ENCODE measurements around the gene PTGES. TPM values are rescaled to one million over a fixed set of nuclear protein-coding genes. Genes with fewer than 3 reads are reported as not detected.
"Not testable (repeated sequence)": the region's sequence is repeated elsewhere in the genome, so short reads cannot be mapped to it uniquely, and the experiment has no call there.

PTGES gene, protein sequence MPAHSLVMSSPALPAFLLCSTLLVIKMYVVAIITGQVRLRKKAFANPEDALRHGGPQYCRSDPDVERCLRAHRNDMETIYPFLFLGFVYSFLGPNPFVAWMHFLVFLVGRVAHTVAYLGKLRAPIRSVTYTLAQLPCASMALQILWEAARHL
- 20.8 TPM for polyA plus RNA-seq (2013, experiment 1 of 2; ENCODE audit: insufficient read length)
- 19.2 TPM for polyA plus RNA-seq (2013, experiment 2 of 2; ENCODE audit: insufficient read length)

DNA sequence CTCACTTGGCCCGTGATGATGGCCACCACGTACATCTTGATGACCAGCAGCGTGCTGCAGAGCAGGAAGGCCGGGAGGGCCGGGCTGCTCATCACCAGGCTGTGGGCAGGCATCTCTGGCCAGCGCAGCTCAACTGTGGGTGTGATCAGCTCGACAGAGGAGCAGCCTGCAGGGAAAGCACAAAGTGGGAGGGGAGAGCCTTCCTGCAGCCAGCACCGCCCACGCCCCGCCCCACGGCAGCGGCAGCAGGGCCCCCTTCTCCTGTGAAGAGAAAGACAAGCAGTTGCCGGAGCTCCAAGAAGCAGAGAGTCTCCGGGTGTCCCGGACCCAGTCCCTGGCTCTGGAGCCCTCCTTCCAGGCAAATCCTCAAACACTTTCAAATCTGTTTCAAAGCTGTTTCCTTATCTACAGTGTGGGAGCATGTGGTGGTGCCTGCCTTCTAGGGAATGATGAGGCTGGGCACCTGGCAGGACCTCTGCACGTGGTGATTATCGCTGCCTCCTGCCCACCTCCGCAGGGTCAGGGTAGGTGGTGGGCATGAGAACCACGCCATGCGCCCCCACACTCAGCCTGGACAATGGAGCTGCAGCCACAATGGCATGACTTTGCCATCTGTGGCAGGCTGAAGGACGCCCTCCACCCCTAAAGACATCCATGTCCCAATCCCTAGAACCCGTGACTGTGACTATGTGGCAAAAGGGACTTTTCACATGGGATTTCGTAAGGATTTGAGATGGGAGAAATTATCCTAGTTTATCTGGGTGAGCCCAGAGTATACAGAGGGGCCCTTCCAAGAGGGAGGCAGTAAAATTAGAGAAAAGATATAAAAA, at the start of gene PTGES:
PTGES (minus strand) TSS at position 143 of the 830 bp plus-strand sequence; CDS start at position 113, 30 bp downstream.
- DNase-seq, result peak; percentile 82

DNA sequence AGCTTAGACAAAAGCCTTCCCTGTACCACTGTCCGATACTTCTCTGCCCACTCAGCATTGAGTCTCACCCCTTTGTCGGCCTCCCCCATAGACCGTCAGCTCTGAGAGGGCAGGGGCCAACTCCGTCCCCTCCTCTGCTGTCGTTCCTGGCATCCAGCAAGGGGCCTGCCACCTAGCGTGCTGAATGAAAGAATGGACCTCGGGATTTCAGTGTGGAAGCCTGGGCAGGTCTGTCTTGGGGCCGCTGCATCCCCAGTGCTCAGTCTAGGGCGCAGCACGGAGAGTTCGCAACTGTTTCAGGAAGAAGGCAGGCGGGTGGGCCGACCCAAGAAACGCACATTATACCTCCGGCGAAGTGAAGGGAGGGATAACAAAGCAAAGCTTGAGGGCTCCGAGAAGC, 48.7 kb upstream of the PTGES start:
- DNase-seq, result no peak

DNA sequence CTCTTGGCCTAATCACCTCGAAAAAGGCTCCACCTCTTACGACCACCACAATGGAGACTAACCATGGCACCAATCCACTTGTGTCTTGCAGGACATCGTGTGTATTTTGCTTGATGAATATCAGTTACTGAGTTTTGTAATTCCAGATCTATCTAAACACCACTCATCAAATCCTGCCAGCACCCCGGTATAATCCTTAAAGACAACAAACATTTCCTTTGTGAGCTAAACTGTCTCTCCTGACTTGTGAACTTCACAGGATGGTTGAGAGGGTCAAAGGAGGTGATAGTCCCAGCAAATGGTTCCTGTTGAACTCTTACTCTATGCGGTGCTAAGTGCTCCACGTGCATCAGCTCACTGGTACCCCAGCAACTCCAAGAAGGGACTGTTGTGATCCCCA, 46.1 kb upstream of the PTGES start:
- no peak for DNase-seq

DNA sequence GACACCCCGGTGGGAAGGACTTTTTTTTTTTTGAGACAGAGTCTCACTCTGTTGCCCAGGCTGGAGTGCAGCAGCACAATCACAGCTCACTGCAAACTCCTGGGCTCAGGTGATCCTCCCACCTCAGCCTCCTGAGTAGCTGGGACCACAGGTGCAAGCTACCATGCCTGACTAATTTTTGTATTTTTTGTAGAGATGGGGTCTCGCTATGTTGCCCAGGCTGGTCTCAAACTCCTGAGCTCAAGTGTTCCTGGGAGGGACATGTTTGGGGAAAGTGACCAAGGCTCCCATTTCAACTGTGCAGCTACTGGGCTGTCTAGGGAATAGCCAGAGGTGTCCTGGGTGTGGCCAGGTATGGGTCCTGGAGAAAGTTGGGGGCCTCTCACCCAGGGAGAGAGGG, 43.2 kb upstream of the PTGES start:
- not testable (repeated sequence) for DNase-seq

DNA sequence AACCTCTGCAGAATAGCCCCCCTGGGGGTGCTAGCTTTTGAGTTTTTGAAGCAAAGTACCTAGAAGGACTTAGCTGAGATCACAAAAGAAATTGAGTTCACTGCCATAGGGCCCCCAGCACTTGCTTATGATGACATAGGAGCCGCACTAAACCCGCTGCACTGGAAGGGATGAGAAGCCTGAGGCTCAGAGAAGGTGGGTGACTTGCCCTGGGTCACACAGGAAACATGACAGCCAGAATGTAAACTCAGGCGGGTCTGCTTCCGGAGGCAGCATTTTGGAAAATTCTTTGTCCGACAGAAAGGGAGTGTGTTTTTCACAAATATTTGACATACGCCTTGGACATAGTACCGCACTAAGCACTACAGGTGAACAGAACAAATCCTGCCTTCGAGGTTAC, 41.7 kb upstream of the PTGES start:
- DNase-seq, result no peak

DNA sequence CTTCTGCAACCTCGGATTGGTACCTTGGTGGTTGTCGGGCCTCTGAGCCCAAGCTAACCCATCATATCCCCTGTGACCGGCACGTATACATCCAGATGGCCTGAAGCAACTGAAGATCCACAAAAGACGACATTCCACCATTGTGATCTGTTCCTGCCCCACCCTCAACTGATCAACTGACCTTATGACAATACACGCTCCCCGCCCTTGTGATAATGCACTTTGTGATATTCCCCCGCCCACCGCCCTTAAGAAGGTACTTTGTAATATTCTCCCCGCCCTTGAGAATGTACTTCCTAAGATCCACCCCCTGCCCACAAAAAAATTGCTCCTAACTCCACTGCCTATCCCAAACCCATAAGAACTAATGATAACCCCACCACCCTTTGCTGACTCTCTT, 33.6 kb upstream of the PTGES start:
- no peak for DNase-seq

DNA sequence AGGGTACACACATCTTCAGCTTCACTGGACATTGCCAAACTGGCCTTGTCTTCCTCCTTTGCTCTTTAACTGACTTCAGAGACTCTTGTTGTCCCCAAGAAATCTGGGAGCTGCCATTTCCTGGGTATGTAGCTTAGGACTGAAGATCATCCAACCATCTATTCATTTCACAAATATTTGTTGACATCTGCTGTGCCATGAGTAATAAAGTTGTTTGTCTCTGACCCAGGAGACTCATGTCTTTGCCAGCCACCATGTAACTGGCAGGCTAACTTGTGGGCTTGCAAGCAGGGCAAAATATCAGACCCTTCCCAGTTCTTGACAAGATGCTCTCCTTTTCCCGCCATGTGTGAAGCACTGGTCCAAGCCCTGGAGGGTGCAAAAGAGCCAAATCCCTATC, 33.0 kb upstream of the PTGES start:
- DNase-seq, result no peak

DNA sequence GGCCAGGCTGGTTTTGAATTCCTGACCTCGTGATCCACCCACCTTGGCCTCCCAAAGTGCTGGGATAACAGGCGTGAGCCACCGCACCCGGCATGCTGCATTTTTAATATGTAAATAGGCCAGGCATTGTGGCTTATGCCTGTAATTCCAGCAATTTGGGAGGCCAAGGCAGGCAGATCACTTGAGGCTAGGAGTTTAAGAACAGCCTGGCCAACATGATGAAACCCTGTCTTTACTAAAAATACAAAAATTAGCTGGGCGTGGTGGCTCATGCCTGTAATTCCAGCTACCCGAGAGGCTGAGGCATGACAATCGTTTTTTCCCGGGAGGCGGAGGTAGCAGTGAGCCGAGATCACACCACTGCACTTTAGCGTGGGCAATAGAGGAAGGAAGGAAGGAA, 32.1 kb upstream of the PTGES start:
- DNase-seq, result not testable (repeated sequence)

DNA sequence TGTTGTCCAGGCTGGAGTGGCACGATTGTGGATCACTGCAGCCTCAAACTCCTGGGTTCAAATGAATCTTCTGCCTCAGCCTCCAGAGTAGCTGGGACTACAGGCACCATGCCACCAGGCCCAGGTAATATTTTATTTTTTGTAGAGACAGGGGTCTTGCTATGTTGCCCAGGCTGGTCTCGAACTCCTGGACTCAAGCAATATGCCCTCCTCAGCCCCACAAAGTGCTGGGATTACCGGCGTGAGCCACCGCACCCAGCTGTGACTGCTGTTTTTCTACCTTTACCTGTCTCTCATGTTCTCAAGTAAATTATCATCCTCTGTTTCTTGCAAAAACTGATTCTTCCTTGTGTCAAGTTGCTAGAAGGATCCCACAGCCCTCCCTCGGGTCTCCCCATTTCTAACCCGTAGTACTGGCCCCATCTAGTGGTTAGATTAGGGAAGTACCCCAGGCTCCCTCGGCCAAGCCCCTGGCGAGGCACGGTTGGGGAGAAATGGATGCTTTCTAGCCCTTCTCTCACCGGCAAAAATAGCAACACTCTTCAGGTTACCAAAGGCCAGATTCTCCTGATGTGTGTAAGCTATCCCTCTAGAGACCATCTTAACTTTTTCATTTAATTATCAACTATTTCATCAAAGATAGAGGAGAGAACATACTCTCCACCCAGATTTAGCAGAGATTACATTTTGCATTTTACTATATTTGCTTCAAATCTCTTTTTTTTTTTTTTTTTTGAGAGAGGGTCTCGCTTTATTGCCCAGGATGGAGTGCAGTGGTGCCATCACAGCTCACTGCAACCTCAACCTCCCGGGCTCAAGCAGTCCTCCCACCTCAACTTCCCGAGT, 30.9 kb upstream of the PTGES start:
- DNase-seq, result peak; percentile 79

DNA sequence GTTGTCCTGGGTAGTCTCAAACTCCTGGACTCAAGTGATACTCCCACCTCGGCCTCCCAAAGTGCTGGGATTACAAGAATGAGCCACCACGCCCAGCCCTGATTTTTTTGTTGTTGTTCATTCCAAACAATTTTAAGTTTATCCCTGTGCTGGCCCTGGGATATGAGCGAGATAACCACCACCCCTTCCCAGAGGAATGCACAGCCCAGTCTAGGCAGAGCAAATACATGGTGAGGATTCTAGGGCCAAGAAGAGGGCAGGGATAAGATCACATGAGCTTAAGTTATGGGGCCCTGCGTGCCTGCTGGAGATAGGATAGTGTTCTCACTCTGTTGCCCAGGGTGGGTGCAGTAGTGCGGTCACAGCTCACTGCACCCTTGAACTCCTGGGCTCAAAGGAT, 29.1 kb upstream of the PTGES start:
- DNase-seq, result peak; percentile 78

DNA sequence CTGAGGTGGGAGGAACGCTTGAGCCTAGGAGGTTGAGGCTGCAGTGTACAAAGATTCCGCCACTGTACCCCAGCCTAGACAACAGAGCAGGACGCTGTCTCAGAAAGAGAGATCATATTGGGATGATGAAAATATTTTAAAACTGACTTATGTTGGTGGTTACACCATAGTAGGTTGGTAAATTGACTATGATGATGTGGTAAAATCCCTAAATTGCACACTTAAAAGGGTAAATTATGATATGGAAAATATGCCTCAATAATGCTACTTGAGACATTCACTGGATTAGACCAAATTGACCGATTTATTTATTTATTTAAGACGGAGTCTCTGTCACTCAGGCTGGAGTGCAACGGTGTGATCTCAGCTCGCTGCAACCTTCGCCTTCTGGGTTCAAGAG, 28.3 kb upstream of the PTGES start:
- DNase-seq, result no peak

DNA sequence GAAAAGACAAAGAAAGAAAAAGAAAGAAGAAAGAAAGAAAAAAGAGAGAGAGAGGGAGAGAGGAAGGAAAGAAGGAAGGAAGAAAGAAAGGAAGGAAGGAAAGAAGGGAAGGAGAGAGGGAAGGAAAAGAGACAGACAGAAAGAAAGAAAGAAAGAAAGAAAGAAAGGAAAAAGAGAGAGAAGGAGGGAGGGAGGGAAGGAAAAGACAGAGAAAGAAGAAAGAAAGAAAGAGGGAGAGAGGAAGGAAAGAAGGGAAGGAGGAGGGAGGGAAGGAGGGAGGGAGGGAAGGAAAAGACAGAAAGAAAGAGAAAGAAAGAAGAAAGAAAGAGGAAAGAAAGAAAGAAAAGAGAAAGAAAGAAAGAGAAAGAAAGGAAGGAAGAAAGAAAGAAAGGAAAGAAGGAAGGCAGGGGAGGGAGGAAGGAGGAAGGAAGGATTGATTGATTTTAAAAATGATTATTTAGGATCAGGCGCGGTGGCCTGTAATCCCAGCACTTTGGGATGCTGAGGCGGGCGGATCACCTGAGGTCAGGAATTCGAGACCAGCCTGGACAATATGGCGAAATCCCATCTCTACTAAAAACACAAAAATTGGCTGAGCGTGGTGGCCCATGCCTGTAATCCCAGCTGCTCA, 26.8 kb upstream of the PTGES start:
- no peak for DNase-seq

DNA sequence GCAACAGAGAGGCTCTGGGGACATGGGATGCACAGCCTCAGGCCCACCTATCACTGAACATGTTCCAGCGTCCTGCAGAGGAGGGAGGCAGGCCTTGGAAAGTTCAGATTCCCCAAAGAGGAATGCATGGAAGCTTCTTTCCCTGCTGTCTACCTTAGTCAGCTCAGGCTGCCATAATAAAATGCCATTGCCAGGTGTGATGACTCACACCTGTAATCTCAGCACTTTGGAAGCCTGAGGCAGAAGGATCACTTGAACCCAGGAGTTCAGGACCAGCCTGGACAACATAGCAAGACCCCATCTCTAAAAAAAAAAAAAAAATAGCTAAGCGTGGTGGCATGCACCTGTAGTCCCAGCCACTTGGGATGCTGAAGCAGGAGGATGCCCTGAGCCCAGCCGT, 25.6 kb upstream of the PTGES start:
- DNase-seq, result no peak

DNA sequence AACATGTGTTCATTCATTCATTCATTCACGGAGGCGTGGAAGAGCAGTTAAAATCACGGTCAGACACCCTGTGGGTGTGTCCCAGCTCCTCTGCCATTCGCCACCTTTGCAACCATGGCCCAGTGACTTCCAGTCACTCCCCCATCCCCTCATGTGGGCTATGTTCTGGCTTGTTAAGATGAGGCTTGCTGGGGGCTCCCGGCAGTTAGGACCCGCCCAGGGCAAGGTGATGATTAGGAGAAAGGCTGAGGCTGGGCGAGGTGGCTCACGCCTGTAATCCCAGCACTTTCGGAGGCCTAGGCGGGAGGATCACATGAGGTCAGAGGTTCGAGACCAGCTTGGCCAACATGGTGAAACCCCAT, 24.9 kb upstream of the PTGES start:
- DNase-seq, result no peak

DNA sequence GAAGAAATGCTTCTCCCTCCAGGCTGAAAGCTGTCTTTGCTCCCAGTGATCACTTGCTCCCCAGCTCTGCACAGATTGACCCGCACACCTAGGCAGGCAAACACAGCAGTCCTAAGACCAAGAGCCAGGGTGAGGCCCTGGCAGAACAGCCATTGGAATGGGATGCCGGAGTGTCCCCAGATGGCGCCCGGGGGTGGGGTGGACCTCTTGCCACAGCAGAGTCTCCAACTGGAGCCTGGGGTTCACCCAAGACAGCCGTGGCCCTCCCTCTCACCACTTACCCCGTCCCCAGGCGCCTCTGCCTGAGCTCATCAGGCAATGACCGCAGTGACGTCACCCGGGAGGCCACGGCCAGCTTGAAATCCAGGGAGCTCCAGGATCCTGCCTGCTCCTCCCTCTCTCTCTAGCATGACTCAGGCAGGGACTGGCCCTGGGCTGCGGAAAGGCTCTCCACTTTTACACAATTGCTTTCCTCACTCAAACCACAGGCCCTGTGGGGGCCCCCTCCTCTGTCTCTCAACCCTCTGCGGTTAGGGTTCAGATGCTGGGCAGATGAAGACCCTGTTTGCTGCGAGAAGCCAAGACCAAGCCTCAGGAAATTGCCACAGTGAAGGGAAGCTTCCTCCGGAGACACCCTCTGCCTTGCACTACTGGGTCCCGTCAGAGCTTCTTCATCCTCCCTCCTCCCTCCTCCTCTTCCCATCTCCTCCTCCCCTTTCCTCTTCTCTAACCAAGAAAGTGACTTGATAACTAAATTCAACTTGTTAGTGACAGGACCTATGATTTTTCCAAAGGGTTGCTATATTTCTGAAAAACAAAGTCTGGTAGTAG, 24.3 kb upstream of the PTGES start:
- DNase-seq, result peak; percentile 100

DNA sequence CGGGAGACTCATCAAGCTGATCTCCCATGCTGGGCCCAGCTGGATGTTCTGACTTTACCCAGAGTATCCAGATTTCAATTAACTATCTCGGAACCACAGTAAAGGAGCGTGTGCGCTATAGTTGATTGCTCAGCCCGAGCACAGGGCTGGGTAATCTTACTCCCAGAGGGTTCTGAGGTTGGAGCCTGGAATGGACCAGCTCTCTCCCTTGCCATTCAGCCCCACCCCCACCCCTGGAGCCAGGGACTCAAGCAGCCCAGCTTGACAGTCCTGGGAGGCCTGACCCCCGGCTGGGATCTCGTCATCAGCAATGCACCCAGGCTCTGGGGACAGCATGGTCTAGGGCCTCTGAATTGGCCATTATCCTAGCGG, 23.7 kb upstream of the PTGES start:
- DNase-seq, result peak; percentile 80

DNA sequence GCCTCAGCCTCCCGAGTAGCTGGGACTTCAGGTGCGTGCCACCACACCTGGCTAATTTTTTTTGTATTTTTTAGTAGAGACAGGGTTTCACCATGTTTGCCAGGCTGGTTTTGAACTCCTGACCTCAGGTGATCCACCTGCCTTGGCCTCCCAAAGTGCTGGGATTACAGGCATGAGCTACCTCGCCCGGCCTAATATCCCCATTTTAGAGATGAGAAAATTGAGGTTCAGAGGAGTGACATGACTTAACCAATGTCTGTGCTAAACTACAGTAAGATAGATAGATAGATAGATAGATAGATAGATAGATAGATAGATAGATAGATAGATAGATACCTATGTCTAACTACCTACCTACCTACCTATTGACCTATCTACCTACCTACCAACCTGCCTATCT, 23.3 kb upstream of the PTGES start:
- not testable (repeated sequence) for DNase-seq

DNA sequence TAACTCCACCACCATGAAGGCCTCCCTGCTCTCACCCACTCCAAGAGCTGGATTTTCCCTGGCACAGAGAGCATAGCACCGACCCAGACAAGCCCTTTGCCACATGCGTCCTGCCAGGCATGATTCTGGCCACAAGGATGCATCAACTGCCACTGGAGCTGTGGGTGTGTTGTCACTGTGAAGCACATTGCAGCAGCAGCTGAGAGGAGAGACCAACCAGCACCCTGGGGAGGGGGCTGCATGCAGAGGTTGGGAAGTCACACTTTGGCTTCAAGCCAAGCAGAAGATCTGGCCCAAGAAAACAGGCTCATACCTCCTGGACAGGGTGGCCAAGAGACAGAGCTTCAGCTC, 22.6 kb upstream of the PTGES start:
- DNase-seq, result no peak

DNA sequence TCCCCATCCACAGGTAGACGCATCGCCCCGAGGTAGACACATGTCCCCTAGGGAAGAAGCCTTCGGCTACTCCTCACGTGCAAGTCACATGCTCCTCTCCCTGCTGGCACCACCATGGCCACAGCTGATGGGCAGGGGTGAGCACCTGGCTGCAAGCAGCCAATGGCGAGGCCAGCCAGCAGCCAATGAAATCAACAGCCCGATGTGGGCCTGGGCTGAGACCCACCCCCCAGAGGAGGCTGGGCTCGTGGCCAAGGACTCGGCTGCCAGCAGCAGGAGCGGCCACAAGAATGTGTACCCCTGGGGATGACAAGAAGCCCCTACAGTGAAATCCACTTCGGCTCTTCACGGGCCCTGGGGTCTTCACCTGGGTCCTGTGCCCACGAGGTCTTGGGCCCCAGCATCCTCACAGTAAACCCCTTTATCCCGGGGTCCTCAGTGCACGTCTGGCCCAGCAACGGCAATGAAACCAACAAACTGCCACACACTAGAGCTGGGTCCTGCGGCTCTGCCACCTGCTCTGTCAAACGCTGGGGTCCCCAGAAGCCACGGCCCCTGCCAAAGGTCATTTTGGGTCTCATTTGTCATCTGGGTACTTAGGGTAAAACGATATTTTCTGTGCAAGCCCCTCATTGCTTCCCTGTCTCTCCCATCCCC, 22.1 kb upstream of the PTGES start:
- DNase-seq, result peak; percentile 27

DNA sequence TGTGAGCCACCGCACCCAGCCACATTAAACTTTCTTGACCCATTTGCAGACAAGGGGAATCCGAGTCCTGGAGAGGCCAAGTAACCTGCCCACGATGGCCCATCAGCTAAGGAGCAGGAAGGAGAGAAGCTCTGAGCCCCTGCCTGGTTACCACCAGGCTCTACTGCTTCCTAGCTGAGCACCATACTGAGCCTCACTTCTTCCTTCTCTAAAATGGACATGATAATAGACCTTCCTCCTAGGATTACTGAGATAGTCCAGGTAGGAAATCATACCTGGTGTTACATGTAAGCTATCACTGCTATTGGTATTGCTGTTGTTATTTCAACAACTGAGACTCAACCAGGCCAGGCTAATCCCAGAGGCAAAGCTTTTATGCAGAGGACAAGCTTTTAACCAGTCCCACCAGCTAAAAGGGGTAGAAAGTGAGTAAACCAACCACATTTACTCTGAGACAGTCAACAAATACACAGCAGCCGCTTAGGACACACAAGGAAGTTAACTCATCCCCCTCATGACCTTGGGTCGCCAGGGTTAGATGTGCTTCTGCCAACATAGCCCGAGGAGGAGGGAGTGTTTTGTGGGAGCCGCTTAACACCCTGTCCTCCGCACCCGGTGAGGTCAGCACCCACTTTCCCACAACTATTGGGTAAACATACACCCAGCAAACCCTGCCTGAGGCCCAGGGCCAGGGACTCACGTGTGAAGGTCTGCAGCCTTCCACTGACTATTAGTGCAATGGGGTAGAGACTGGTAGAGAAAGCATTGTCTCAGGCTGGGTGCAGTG, 20.6 kb upstream of the PTGES start:
- DNase-seq, result no peak

DNA sequence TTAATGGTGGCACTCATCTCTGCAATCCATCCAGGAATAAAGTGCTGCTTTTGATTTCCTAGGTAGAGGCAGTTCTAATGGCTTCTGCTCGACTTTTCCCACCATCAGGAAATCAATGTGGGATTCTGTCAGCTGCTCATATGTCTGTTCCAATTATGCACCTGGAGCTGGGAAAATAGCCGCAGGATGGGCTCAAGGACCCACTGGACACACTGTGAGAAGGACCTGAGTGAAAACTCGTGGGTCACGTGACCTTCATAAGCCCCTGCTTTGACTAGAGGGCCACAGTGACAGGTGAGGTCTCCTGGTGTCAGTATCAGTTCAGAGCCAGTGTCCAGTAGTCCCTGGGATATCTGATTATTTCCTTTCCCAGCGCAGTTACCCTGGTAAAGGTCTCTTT, 17.9 kb upstream of the PTGES start:
- no peak for DNase-seq
